Hematopoietic multipotent progenitor cell treated with erythropoietin and hydrocortisone succinate and interleukin-3 and kit ligand, for 6 days (in vitro differentiated cells): ENCODE results near the gene SENP1.

Source experiments
- DNase-seq: peaks from one replicate; pipeline ENCODE4 v3.0.0-alpha.2; 2015

Gene SENP1

DNA sequence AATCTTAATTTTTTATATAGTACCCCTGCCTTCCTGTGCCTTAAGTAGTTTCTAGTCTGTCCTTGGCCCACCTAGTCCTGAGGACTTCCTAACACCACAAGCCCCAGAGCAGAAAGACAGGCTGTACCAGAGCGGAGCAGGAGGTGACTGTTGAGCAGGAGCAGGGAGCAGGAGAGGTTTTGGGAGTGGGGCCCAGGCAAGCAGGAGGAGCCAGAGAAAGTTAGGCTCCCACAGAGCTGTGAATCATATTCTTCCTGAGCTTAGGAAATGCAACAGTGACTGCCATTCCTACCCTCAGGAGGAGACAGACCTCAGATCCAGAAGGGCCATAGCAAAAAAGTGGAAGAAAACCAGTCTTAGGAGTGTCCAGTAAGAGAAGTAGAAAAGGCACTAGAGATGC, 73.3 kb downstream of the SENP1 start:
- DNase-seq, result no peak

DNA sequence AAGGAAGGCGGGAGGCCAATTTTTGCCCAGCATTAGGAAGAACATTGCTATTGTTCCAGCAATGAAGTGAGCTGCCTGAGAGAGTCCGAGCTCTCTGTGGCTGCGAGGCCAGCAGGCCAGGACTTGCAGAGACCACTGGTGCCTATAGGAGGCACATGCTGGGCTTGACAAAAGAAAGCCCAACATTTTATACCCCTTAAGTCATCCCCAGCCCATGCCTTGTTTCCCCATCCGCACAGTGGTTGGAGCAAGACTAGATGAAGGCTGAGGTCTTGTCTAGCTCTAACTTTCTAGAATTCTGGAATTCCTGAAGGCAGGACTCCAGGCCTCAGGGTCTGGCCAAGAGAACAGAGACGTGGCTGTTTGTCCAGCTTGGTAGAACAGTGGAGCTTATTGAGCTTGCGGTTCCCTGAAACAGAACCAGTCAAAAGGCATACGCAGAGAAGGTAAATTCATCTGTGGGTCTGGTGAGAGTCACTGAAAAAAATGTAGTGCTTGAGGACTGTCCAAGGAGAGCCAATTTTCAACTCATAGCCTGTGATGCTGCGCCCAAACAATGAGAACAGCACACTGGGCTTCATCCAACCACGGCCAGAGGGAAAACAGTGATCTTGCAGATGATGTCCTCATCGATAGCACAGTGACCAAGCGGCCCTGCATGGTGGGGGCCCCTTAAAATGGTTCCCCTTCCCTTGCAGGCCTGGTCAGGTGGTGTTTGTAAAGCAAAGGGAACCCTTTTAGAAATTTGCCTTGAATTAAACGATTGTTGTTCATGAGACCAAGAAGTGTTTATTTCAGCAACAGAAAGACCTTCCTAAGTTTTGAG, 74.5 kb downstream of the SENP1 start:
- DNase-seq, result no peak

DNA sequence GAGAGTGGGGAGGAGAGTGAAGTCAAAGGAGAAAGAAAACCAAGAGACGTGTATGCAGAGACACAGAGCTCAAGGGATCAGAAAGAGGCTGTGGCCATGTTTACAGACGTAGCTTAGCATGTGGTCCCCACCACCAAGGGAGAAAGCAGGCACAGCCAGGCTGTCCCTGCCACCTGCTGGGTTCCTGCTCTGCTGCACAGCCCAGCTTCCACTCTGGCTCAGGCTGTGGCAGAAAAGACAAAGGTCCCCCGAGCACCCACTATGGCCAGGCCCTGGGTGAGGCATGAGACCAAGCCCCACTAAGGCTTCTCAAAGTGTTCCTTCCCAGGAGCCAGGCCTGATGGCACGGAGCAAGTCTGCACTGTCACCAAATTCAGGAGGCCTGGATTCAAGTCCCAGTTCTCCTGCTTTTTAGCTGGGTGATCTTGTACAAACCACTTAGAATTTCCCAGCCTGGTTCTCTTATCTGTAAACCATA, 75.7 kb downstream of the SENP1 start:
- no peak for DNase-seq

DNA sequence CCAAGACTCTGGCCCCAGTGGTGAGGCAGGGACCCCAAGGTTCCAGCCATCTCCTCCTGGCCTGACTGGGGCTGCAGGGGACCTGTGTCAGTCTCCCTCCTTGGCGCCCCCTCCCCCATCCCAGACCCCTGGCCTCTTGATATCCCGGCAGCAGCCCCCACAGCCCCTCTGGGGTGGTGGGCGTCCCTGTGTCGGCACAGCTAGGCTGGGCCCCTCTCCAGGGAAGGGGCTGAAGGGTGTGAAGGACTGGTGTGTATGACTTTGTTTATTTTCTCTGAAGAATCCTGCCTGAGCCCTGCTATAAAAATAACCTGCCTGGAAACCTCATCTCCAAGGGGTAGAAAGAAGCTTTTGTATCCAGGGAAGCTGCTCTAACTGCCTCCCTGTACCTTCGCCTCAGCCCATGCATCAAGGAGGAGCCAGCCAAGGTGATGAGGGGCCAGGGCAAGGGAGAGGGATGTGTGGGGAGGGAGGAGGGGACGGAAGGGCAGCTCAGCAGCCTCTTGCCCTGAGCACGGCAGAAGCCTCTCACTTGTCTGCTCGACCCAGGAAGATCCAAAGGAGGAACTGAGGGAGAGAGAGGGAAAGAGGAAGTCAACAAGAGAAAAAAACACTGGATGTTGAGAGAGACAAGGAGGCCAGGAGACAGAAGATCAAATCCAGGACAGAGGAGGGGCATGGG, 76.2 kb downstream of the SENP1 start:
- no peak for DNase-seq

DNA sequence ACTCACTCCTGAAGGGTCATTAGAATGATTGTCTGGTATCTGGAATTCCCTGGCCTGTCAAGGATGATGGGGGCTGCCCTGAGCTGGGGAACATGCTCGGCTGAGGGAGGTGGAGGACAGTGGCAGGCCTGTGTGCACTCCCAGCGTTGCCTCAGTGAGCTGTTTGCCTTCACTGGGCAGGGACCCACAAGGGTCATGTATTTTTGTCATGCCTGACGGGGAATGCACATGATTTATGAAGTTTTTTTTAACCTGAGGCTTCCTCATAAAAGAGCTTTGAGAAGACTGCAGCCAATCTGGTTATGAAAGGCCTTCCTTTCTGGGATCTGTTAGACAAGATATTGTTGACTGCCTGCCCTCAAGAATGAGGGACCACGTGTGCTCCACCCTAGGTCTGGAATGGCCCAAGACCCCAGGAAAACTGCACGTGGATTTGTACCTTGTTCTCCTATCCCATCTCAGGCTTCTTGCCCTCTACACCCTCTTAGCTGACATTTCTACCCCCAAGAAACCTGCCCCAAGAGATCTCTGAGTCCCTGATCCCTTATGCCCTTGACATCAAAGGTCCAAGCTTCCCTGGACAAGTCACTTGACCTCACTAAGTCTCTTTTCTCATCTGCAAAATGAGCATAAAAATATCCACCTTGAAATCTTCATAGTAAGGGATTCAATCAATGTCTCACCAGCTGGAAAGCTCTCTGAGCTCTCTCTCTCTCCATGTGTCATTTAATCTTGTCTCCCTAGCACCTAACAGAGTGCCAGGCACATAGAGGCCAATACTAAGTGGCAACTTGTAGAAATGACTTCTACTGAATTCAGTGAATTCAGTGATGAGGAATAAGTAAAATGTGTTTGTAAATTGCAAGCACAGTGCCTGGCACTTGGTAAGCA, 77.1 kb downstream of the SENP1 start:
- DNase-seq, result no peak

DNA sequence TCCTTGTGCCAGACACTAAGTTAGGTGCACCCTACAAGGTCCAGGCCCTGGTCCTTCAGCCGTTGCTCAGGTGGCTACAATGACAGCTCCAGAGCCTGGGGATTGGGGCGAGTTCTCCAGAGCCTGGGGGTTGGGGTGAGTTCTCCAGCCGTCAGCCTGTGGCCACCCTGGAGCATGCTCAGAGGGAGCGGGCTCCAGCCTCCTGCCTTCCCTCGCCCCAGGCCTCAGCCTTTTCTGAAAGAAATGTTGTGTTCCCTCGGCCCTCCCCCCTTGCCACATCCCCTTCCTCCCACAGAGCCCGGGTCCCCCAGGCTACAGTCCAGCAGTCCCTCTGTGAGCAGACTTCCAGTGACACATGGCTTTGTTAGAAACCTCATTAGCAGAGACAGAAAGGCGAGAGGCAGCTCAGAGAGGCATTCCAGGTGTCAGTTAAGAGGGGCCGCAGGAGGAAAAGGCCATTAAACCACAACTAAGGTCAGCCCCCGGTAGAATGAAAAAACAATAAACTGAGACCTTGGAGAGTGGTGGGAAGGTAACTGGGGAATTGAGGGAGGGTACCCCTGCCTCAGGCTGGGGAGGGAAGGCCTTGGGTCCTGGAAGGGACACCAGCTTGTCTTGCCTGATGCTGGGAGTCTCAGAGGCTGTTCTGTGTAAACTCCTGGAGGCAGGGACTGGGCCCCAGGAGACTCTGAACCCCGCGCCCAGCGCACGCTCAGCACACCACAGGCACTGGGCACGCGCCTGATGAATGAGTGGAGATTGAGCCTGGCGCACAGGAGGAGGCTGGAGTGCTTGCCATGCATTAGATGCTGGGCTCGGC, 78.5 kb downstream of the SENP1 start:
- no peak for DNase-seq

DNA sequence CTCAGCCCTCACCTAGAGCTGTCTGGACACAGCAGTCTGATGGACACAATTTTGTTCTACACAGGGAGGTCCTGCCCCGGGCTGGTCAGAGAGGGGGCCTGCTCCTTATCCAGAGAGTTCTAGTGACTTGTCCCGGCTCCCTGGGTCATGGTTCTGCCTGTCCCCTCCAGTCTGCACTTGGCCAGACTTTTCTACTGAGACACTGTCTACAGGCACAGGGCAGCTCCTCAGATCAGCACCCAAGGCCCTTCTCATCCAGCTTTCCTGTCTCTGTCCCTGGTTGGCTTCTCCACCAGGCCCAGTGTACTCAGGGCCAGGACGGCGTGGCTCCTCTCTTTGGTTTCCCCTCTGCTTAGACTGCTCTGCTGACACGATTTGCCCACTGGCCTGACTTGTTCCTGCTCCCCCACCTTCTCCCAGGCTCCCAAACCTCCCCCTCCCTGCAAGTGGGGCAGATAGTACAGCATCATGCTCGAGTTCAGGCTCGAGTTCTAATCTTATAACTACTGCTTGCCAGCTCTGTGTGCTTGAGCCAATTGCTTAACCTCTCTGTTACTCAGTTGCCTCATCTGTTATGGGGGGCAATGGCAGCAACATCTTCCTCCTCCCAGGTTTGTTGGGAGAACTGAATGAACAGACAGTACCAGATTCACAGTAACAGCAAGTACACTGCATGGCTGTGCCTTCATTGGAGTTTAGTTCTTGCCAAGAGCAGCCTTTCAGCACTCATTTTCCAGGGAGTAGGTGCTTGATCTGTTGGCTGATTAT, 79.6 kb downstream of the SENP1 start:
- DNase-seq, result no peak

DNA sequence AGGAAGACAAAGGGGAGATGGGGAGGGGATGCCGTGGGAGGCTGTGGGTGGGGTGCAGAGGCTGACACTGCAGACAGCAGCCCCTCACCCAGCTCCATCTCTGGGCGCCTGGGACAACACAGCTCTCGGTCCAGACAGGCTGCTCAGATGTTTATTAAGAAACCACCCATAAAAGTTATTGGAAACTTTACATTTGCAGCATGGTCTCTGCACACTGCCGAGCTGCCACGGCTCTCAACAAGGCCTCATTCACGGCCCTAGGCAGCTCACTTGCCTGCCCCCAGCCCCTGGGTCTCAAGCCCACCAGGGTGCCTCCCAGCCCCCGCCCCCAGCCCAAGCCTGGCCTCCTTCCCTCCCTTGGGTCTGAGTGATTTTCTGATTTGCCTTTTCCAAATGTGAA, 80.6 kb downstream of the SENP1 start:
- no peak for DNase-seq

DNA sequence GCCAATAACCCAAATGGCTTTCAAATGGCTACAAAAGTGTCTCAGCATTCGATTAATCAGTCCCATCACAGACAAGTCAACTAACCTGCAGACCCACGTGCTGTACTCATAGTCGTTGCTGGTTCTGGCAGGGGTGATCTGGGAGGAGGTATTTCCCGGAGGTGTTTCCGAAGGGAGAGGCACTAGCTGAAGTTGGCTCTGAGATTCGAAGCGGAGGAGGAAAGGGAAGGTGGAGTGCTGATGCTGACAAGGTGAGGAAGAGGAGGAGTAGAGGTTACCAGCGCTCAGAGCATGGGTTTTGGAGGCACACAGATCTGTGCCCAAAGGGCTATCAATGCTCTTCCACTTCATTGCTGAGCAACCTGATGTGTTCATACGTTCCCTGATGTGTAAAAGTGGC, 81.1 kb downstream of the SENP1 start:
- no peak for DNase-seq

DNA sequence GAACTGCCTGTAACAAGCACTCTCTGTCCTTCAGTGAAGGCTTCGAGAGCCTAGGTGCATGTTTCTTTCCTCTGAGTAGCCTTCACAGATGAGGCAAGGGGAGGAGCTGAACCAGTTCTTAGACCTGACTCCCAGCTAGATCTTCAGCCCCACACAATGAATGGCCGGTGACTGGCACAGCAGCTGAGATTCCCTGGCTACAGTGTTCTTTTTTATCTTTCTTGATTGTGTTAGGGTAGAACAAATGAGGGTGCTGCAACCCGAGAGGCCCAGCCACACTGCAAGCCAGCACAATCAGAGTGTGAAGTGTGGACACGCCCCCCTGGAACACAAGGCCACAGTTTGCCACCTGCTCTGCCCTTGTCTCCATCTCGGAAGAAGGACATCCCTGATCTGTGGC, 82.5 kb downstream of the SENP1 start:
- no peak for DNase-seq

DNA sequence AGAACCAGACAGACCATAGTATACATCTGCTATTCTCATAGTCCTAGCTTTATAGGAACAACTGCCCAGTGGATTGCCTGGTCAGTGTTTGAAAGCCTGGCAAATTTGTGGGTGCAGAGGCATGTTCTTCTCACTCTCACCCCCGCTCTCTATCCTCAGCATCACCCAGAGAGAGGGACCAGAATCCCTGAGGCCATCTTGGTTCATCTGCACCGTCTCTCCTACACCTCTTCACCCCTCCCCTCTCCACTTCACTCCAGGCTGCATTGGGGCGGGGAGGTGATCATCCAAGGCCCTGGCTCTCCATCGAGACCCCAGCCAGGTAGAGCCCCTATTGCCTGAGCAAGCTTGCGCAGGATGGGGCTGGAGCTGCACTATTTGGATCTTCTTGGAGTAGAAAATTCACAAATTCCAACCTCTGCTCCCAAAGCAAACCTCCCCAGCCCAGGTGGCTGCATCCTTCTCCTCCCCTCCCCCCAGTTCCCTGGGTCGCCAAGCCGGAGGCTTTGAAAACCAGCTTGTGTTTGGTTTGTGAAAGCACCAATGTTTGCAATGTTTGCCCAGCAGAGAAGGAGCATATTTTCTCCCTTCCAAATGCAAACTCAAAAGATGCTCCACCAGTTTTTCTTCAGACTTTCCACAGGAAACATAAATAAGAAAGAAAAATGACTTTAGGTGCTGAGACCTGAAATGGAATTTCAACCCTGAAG, 83.0 kb downstream of the SENP1 start:
- no peak for DNase-seq

DNA sequence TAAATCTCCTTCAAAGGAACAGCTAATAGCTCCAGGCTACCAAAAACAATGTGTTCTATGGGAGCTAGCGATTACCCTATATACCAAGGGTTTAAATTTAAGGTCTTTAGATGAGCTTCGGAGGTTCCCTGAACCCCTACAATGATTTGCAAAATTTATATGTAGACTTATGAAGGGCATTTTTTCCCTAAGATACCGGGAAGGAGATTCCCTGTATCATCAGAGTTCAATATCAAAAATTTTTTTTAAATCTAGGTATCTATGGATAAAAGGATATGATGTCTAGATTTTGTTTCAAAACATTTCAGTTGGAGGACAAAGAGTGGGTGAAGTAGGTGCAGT, 83.7 kb downstream of the SENP1 start:
- no peak for DNase-seq

DNA sequence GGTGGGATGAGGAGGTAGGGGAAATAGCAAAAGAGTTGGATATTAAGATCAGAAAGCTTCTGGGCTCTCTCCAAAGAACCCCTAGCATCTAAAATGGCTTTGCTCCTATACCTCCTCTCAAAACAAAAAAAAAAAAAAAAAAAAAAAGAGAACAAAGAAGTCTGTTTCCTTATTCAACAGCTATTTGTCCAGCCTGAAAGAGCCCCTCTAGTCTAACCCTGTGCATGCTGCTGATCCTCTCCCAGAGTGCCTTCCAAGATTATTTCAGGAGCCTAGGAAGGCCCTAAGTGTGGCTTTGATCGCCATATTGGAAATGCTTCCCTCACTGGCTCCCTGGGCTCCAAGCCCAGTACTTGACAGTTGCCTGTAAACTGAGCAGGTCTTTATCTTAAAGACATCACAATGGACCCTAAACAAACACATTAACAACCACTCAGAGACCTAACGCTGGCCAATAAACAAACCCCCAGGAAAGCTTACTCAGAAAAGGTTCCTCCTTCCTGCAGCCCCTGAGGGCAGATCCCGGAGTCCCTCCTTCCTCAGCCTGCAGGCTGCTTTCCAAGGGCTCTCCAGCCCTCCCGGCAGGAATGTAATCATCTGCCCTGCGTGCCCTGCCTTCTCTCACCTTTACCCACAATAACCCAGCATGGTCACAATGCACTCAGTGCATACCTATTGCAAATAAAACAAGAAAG, 84.2 kb downstream of the SENP1 start:
- no peak for DNase-seq

DNA sequence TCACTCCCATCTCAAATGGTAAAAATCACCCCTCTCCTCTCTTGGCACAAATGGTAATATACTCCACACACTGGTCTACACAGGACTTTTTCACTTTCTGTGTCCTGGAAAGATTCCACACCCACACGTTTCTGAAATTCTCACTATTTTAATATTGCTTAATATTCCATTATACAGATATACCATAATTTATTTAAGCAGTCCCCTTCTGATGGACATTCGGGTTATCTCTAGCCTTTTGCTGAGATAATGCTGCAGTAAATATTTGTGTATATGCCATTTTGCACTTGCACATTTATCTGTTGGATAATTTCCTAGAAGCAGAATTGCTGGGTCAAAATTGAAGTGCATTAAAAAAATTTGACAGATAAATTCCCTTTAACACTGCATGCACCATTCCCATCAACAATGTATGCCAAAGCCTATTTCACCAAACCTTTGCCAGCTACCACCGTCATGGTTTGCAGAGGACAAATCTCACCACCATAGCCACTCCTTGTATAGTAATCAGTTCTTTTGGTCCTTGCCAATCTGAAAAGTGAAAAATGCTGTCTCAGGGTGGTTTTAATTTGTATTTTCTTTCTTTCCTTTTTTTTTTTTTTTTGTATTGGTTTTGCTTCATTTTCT, 86.1 kb downstream of the SENP1 start:
- no peak for DNase-seq

DNA sequence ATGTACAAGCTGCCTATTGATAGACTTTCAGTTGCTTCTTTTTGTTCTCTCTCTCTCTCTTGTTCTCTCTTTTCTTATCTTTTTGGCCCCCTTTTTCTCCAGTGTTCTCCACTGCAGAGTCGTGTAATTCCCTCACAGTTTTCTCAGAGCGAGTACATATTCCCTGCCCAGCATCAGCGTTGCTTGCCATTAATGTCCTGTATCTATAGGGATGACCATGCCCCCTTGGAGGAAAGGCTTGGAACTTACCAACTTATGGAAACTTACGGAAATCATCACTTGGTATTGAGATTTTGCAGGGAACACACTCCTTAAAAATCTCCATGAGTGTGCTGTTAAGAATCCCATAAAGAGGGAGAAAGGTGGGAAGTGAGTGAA, 87.3 kb downstream of the SENP1 start:
- DNase-seq, result no peak

DNA sequence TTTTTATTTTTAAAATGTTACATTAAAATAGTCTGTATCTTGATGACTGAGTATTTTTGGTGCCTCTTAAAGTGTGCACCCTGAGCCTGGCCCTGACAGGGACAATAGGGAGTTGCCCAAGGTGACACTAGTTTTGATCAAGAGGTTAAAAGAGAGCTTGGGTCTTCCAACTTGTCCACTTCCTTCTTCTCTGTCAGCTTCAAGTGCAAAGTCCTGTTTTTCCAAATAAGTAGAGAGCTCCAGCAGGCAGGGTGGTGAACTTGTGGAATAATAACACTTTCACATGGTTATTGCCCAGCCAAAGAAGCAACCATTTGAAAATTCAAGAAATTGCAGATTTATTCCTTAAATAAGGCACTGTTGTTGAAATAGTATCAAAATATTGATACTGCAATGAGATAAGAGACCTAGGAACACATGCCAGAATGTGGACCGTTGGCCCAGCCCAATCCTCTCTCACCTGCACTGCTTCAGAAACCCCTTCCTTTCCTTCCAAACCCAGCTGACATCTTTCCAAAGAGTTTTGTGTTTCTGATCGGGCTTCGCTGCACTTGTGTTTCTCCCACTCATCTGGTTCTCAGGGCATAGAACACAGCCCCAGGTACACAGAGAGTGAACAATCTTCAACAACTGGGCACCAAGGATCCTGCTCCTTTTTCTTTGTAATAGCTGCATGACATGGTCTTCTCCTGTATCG, 87.8 kb downstream of the SENP1 start:
- no peak for DNase-seq

DNA sequence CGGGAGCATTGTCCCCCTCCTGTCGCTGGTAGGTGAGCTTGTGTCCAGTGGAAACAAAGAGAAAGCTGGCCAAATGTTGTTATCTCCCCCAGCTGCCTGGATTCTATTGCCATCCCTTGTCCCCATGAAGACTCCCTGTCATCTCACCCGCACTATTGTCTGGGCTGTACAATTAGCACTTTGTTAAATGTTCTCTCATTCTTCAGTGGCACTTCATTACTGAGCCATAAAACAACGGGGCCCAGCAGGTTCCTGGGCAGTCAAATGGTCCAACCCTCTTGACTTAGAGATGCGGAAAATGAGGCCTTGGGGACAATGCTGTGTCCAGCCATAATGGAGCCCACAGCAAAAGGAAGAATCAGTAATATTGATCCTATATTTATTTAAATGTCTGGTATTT, 88.4 kb downstream of the SENP1 start:
- DNase-seq, result no peak

DNA sequence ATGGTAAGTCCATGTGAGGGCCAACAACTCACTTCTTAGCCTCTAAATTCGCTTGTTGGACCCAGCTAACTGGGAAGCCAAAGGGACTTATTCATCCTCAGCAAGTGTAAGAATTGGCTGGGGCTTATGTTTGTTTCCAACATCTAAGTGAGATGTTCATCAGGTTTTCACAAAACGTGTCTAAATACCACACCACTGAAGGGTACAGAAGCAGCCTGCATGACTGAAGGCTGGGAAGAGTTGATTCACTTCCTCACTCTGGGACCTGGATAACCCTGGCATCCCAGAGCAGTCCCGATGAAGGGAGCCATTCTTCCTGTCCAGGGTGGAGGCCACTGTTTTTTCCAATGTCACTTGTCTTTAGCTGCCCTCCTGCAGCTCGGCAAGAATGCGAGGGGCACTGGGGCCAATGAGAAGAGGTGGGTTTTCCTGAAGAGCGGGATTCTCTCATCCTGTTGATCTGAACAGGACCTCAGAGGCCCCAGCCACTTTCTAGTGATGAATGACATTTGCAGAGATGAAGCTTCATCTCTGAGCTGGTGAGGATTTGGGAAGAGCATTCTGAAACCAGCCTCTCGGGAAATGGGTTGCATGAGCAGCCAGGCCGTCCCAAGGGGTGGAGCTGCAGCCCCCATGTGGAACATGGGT, 89.4 kb downstream of the SENP1 start:
- DNase-seq, result no peak

DNA sequence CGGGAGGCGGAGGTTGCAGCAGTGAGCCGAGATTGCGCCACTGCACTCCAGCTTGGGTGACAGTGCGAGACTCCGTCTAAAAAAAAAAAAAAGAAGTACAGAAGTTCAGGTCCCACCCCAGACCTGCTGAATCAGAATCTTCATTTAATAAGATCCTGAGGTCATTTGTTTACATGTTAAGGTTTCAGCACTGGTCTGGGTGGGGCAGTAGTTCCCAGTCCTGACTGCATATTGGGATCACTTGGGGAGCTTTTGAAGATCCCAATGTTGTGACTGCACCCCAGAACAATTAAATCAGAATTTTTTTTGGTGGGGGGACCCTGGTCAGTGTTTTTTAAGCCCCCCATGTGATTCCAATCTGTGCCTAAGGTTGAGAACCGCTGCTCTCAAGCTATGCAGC, 89.9 kb downstream of the SENP1 start:
- no peak for DNase-seq
